Suppressor macrophage treated with lipopolysaccharide for 4 hours (primary cell): ENCODE data around the gene ZNF423.
A peak's percentile ranks its signal among the peaks of the same experiment; 100 is the strongest.

Experiments used
- DNase-seq: peaks from one replicate; pipeline ENCODE4 v3.0.0-alpha.2; 2020

The ZNF423 gene

DNA sequence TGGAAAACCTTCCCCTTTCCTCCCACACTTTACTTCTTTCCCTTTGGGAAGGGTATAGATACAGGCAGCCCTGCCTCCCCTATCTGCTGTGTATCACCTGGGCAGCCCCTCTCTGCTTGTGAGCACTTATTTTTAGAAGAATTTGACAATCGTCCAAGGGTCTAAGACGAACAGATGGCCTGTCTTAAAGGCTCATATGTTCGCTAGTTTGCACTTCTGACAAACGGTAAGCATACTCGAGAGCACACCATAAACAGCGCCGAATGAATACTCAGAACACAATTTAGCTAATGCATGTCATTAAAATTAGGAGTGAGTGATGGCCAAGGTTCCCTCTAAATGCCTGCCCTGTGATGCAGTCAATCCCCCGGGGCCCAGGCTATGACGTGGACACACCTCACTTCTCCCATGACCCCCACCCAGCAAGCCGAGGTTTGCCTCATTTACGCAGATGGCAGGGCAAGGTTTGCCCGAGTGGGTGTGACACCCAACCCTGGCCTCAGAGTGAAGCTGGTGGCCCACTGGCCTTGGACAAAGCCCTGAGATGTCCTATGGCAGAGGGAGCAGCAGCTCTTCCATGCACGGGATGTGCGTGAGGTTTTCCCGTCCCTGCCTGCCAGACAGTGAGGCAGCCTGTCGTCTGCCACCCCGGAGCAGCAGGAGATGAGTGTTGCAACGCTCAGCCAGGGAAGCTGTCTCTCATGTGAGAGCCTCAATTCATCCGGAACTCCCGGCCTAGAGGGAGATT, 357.1 kb downstream of the ZNF423 start:
- DNase-seq, result no peak

DNA sequence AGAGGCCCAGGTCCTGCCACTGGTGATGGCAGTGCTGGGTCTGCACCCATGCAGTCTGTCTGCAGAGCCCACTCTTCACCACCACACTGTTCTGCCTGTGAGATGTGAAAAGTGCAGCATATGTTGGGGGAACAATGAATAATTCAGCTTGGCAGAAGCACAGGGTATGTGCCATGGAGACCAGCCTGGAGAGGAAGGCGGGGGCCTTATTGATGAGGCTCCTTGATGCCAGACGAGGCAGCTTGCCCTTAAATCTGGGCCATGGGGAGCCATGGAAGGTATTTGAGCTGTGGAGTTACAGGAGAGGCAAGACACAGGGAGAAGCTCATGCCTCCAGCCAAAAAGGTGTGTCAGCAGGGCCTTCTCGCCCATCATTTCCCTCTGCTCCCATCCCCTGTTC, 357.6 kb downstream of the ZNF423 start:
- DNase-seq, result no peak

- DNase-seq, result no peak
Measured at GRCh38 chr16:49497466-49497865, 358.4 kb downstream of the ZNF423 start.

GRCh38 chr16:49496656-49497055, 359.3 kb downstream of the ZNF423 start:
- DNase-seq, result no peak

DNA sequence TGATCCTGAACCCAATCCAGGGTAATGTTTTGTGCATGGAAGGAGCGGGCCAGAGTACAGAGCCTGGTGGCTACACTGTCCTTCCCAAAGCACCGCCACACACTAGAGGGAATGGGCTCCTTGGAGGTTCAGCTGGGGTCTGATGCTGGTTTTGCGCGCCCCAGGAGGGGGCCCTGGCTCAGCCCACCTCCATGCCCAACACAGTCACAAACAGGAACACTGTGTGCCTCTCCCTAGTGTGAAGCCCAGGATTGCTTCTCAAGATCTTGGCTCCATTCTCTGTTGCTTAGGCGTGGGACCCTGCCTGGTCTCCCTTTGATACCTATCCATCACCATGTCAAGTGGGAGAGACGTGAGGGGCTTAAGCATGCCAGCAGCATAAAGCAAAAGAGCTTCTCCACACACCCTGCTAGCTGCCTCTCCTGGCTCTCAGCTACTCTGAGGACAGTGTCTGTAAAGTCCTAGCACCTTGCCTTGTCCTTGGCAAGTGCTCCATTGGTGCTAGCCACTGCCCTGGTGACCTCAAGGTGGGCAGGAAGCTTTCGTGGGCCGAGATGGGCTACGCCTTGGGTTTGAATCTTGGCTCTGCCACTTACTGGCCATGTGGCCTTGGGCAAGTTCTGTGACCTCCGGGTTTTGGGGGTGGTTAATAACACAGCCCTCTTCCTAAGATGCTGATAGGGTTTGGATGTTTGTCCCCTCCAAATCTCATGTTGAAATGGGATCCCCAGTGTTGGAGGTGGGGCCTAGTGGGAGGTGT, 360.1 kb downstream of the ZNF423 start:
- DNase-seq, result no peak

- DNase-seq, result no peak
Measured at GRCh38 chr16:49494891-49495566, 360.9 kb downstream of the ZNF423 start.

- no peak for DNase-seq
Measured at GRCh38 chr16:49494474-49494873, 361.4 kb downstream of the ZNF423 start.

DNA sequence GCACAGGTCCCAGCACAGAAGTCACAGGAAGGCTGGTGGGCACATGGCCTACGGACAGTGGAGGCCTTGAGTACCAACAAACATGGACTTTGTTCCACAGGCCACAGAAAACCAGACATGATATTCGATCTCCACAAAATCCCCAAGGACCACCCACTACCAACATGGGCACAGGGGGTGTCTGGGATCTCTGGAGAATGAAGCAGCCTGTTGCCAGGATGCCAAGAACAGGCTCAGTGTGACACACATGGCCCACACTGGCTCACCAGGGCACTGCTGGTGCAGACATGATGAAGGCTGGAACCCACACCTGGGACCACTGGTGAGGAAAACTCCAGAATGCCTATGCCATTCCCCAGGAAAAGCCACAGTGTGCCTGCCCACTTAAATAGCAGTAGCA, 362.1 kb downstream of the ZNF423 start:
- no peak for DNase-seq

DNA sequence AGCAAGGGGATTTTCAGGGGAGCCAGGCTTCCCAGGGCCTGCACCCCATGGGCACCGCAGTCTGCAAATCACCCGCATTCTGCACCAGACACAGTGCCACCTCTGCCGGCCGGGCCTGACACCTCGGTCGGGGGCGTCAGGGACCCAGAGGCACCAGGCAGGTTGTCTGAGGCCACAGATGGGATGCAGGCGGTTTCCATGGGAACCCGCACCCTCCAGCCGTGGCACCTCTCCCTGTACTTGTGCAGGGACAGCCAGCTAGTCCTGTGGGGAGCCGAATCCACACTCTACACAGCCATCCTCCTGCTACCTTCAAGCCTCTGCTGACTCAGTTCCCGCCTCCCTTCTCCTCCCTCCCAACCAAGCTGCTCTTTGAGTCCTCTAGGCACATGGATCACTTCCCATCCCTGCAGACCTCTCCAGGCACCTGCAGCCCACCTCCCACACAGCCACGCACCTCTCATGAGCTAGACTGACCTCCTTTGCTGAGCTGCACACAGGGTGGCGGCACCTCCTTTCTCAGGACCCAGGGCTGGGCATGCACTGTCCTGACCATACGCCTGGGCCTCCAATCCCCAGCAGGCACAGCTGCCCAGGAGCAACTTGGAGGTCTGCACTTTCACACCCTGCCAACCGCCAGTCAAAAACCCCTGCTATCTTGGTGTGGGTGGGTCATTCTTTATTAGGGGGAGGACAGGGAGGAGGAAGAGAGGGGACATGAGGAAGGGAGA, 362.9 kb downstream of the ZNF423 start:
- DNase-seq, result no peak

DNA sequence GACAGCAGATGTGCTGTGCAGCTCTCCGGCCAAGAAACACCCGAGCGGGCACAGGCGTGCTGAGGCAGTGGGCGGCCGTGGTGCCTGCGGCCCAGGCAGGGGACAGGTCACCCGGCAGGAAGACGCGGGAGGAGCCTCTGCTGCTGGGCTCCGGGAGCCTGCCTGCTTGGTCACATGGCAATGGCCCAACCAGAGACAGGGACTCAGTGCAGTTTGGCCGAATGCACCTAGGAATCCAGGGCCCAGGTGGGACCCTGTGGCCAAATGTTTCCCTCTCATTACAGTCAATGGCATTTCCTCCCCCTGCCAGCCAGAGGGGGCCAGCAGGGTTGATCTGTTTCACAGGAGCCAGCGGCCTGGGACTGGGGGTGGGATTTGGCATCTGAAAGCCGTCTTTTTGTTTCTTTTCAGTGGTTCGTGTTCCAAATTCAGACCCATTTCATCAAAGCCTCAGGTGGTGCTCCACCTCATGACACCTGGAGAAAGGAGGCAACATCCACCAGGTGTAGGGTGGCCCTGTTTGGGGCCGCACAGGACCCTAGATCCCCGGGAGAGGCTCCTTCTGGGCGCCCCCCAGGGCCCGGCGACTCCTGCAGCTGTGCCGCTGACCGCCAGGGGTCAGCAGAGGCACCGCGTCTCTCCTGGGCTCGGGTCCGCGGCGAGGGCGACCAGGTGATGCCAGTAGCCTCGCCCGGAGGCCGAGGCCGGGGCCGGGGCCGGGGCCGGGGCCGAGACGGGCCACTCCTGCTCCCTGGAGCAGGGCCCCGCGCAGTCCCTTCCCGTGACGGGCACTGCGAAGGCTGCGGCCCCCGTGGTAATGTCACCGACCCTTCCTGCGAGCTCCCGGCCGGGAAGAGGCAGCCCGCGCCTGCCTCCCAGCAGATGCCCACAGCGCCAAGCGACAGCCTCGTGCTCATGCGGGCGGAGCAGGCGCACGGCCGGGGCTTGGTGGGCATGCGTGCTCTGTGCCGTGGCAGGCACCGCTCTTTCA, 363.8 kb downstream of the ZNF423 start:
- peak; percentile 34 for DNase-seq

DNA sequence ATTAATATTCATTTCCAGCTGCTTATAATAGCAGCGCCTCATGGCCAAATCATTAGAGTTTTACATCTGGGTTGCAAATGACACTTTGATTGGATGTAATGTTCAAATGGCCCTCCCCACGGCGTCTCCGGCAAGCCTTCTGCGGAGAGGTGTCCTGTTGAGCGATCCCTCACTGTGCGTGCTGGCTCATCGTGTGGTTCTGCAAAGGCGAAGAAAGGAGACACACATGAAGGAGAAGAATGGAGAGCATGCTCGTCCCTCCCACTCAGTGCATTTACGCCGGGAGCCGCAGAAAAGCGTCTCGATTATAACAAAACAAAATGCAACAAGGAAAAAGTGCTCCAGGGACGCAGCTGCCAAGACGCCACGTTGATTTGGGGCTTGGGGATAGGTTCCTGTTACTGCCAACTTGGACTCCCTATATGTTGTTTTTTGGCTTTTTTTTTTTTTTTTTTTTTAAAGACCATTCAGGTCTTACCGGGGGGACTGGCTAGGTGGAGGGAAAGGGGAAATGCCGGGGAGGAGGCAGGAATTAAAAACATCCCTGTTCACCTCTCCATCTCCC, 364.7 kb downstream of the ZNF423 start:
- DNase-seq, result no peak

GRCh38 chr16:49490321-49490705, 365.6 kb downstream of the ZNF423 start:
- DNase-seq, result no peak

- DNase-seq, result no peak
Measured at GRCh38 chr16:49489686-49490320, 366.1 kb downstream of the ZNF423 start.

DNA sequence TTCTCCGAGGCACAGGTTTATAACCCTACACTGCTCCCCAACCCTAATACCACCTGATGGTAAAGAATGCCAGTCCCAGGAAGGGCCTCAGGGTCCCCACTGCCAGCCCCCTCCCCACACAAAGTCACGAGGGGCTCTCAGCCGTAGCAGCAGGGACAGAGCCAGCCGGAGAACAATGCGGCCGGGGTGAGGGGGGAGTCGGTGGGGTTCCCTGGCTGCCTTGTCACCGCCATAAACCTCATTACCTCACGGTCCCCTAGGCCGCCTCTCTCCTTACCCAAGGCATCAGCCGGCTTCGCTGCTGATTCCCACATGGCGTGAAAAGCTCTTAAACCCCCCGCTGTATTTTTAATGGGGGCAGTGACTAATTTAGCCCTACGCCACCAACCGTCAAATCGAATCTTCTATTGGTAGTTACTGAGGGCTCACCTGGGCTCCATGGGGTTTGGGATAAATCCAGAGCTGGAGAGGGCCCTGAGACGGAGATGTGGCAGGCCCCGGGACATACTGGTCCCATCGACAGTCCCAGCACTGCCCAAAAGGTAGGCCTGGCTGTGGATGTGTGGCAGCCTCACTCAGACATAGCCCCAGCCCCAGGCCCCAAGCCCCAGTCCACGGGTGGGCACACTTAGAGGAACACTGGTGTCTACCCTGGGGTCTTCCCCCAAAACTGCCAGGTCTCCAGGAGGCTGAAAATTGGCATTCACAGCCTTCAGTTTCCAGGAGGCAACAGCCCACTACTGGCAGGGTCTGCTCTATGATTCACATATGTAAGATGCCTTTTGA, 367.0 kb downstream of the ZNF423 start:
- no peak for DNase-seq

GRCh38 chr16:49488336-49488735, 367.6 kb downstream of the ZNF423 start:
- DNase-seq, result no peak

GRCh38 chr16:49487746-49488145, 368.2 kb downstream of the ZNF423 start:
- no peak for DNase-seq

GRCh38 chr16:49486400-49486799, 369.5 kb downstream of the ZNF423 start:
- no peak for DNase-seq

- no peak for DNase-seq
Measured at GRCh38 chr16:49485663-49486062, 370.2 kb downstream of the ZNF423 start.

DNA sequence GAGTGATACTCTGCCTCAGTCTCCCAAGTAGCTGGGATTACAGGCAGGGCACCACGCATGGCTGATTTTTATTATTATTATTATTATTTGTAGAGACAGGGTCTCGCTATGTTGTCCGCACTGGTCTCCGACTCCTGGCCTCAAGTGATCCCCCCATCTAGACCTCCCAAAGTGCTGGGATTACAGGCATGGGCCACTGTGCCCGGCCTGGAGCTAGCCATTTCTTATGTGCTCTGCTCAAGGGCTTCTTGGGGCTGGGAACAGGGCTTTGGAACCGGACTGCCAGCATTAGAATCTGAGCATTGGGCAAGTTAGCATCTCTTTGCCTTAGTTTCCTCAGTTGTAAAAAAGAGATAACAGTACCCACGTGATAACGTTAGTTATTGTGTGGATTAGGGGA, 371.0 kb downstream of the ZNF423 start:
- no peak for DNase-seq

DNA sequence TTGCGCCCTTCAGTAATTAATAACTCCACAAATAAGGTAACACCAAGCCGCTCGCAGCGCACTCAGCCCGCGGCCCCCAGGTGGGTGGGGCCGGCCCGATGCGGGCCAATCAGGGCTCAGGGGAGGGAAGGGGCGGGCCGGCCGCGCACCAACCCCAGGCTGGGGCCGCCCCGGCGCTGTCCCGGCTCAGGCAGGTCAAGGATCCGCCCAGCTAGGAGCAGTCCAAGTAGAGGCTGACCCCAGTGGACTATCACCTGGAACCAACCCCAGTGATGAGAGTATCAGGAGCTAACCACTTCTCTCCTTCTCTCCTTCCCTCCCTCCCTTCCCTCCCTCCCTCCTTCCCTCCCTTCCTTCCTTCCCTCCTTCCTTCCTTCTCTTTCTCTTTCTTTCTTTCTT, 371.5 kb downstream of the ZNF423 start:
- peak; percentile 23 for DNase-seq
